HG03066 (cell line): ENCODE results near the gene ATP13A2.

Experiments
- ATAC-seq: cut with Tn5 transposase; IDR thresholded peaks from one replicate; pipeline ENCODE4 v1.9.1; 2021; ENCODE audit warnings: low read depth; ENCODE audit not compliant: unreplicated experiment

The ATP13A2 gene

DNA sequence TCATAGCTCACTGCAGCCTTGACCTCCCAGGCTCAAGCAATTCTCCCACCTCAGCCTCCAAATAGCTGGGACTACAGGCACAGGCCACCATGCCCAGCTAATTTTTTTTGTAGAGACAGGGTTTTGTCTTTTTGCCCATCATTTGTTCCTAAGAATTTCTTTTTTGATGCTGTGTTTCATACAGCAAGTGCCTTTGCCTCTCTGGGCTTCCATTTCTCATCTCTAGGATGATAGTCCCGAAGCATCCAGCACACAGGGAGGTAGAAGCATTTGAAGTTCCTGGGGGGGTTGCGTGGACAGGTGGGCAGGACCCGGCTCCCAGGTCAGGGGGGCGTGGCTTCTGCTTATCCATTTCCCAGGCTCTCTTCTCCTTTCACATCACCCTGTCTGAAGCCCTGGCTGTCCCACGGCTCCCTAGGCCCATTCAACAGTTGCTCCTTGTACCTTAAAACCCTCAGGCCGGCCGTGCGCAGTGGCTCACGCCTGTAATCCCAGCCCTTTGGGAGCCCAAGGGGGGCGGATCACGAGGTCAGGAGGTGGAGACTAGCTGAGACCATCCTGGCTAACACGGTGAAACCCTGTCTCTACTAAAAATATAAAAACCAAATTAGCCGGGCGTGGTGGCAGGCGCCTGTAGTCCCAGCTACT lies 3.4 kb downstream of the ATP13A2 start:
- ATAC-seq = no peak

DNA sequence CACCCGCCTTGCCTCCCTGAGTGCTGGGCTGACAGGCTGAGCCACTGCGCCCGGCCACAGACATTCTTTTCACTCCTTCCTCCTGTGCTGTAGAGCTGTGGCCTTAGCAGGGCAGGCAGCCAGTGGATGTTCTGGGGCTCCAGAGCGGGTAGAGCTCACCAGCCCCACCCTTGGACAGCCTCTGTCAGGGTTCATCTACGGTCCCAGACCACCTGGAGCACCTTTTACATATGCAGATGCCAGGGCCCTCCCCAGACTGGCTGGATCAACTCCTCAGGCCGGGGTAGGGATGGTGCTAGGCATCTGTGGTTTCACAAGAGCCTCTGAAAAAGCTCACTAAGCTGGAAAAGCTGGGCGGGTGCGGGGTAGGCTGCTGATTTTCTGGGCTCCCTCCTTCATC lies 4.6 kb downstream of the ATP13A2 start:
- no peak for ATAC-seq

- ATAC-seq = no peak
Measured at GRCh38 chr1:17005365-17005740, 6.4 kb downstream of the ATP13A2 start.

DNA sequence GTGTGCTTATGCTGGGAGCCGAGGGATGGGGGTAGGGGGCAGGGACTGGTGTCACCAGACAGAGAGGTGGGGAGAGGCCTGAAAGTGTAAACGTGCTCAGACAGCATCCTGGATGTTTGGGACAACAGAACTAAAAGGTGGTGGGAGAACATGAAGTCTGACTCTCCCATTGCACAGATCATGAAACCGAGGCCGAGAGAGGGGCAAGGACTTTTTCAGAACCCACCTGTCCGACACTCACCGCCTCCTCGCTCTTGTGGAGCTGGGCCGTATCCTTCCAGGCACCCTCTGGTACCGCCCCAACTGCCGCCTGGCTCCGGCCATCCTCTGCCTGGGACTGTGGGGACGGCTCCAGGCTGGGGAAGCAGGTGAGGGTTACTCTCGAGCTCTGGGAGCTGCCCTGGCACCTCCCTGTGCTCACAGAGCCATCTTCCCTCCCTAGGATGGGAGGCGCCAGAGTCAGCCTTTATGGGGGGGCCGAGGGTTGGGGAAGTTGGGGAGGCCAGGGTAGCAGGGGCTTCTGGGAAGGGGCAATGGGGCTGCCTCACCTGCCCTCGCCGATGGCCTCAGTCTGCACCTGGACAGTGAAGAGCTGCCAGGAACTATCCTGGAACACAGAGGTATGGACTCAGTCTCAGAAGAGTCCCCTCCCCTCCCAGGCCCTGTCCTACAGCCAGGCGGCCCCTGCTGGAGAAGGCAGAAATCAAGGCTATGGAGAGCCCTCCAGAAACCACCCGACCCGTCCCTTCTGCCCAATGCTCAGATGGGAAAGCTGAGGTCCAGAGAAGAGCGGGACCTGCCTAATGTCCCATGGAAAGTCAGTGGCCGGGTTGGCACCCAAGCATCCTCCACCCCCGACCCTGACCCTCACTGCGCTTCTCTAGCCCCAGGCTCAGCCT lies 7.0 kb downstream of the ATP13A2 start:
- ATAC-seq = no peak

DNA sequence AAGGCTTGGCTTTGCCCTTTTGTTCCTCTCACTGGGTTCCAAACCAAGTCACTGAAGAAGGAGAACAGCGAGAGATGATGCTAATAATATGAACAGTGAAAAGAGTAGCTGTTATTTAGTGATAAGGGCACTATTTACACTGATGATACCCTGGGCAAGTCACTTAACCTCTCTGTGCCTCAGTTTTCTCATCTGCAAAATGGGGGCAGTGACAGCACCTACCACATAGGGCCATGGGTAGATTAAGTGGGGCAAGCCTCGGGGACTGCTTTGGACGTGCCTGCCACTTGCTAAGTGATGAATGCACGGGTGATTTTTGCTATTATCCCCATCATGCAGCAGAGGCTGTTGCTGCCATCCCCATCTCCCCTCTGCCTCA lies 9.2 kb downstream of the ATP13A2 start:
- no peak for ATAC-seq

DNA sequence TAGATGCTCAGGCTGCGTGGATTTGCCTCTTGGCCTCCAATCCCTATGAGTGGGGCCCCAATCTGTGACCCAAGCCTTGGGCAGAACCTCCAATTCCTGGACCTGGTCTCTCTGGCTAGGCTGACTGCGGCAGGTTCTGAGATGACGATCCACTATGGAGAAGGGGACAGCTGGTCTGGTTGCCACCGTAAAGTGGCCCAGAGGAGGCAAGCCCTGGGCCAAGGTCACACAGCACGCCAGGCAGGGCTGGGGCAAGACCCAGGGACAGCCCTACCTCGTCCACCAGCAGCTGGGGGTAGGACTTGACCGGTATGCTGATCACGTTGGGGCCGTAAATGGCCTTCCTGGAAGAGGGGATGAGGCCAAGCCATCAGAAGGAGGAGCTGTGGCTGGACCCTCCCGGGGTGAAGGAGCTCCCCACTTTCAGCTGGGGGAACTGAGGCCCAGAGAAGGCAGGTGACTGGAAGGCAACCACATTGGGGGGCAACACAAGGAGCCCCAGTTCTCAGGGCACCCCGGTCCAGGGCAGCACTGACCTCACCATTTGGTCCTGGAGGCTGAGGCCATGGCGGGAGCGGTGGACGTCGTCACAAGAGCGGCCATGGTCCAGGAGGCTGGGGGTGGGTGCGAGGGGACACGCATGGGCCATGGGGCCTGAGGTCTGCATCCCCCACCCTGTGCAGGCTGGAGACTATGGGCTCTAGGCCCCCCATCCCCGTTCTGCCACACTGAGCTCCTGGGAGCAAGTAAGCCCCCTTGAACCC lies 9.8 kb downstream of the ATP13A2 start:
- no peak for ATAC-seq

GRCh38 chr1:16999863-17000262 lies 11.9 kb downstream of the ATP13A2 start:
- no peak for ATAC-seq

DNA sequence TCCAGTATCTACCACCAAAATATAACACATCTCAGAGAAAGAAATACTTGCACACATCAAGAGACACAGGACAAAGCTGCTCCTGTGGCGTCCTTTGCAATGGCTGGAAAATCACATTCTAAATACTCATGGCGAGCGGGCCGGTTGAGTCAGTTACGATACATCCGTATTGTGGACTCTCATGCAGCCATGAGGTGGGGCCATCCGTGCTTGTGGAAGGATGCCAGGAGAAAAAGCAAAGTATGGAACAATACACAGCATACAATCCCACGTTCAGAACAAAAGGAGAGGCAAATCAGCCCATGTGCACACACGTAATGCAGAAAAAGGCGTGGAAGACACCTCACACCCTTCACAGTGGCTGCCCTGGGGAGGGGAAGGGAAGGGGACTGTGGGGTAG lies 13.1 kb downstream of the ATP13A2 start:
- ATAC-seq = no peak

GRCh38 chr1:16996845-16997244 lies 14.9 kb downstream of the ATP13A2 start:
- no peak for ATAC-seq

- no peak for ATAC-seq
Measured at GRCh38 chr1:16993521-16994038, 18.1 kb downstream of the ATP13A2 start.

- ATAC-seq = no peak
Measured at GRCh38 chr1:16992675-16993074, 19.1 kb downstream of the ATP13A2 start.

GRCh38 chr1:16992102-16992501 lies 19.6 kb downstream of the ATP13A2 start:
- no peak for ATAC-seq

DNA sequence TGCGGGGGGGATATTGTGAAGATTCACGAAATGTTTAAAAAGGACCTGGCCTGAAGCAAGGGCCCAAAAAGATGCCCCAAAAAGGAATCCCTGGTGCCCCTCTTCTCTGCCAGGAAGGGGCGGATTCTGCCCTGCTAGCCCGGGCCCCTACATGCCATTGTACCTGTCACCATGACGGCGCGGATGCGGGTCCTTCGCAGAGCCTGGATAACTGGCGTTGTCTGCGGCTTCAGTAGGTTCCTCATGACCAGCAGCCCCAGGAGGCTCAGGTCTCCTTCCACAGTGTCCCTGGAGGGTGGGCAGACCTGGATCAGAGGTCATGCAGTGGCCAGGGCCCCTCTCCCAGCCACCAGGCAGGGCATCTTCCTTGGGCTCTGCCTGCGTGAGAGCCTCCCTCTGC lies 20.2 kb downstream of the ATP13A2 start:
- ATAC-seq = no peak

DNA sequence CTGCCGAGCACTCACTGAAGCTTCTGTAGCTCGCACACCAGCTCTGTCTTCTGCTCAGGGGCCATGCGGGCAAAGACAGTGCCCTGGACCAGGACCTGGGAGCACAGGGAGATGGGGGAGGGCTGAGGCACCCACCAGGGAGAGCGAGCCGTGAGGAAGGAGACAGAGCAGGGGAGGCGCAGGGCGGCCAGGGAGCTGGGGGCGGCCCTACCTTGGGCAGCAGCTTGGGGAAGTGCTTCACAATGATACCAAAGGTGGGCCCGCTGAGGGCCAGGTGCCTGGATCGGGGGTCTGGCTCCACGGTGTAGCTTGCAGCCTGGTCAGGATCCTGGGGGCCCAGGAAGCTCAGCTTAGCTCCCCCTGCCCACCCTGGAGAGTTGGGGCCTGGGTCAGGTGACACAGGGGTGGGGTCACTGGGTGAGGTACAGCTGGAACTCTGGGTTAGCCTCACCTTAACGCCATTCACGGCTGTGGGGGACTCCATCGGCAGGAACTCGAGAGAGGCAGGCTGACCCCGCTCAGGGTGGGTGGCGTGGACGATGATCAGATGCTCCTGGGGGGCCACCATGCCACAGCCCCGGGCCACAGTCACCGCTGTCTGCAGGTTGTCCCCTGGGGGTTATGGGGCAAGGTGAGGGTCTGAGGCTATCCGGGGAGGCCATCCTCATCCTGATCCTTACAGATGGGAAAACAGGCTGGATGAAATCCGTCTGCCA lies 21.9 kb downstream of the ATP13A2 start:
- ATAC-seq = no peak

DNA sequence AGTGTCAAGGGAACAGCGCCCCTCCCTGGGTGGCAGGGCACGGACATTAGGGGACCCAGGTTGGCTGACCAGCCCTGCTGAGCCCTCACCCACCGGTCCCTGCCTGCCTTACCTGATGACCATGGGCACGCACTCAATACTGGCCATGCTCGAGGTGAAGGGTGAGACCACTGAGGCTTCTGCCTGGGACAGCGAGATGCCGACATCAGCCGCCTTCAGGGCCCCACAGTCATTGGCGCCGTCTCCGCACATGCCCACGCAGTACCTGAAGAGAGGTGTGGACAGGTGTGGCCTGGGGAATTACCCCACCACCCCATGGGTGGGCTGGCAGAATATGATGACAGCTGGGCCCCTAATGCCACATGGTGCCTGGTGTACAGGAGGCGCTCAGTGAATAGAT lies 23.5 kb downstream of the ATP13A2 start:
- ATAC-seq = no peak

- no peak for ATAC-seq
Measured at GRCh38 chr1:16986962-16987361, 24.8 kb downstream of the ATP13A2 start.

- no peak for ATAC-seq
Measured at GRCh38 chr1:16986560-16986959, 25.2 kb downstream of the ATP13A2 start.

GRCh38 chr1:16986113-16986512 lies 25.6 kb downstream of the ATP13A2 start:
- no peak for ATAC-seq

DNA sequence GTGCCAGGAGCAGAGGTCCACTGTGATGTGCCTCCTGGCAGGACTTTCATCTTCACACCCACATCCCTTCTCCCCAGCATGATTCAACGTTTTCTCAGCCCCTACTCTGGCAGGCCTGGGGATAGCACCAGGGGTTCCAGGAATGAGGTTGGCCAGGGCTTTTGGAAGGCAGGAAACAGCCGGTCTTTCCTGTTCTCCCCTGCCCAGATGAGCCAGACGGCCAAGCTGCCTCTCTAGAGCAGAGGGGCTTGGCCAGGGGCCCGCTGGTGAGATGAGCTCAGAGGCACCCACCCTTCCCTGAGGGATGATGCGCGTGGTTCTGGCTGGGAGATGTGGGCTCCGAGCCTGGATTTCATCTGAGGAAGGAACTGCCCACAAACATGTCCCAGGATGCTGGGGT lies 27.0 kb downstream of the ATP13A2 start:
- ATAC-seq = no peak

DNA sequence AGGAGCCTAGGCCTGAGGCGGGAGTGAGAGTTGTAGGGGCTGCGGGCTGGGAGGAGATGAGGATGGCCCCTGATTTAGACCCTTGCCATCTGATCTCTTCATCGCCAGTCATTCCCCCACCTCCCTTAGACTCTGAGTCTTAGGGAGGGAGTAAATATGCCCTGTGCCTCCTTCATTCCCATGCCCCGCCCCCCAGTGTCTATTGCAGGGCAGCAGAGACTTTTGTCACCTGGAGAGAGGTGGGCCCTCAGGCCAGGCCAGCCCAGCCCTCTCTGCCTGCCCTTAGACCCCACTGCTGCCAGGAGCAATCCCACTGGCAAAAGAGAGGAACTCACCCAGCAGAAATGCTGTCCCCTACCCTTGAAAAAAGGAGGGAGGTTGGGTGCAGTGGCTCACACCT lies 28.1 kb downstream of the ATP13A2 start:
- no peak for ATAC-seq

- no peak for ATAC-seq
Measured at GRCh38 chr1:16982902-16983301, 28.8 kb downstream of the ATP13A2 start.
